ENCODE data around the gene MRPS18A.

The MRPS18A gene

GRCh38 chr6:43671801-43672690, 15.5 kb downstream of the MRPS18A start:
- Histone ChIP-seq H3K27ac (ENCODE audit: insufficient read depth, low read length, poor library complexity, severe bottlenecking) (no peak overlapping the region), H3K9me3 (ENCODE audit: control insufficient read depth, low read length) (no peaks in the 10 kb centered on the region), H3K4me1 (ENCODE audit: control insufficient read depth, insufficient read depth, low read length, poor library complexity, severe bottlenecking) (peaks cover 10% of the 10 kb centered on the region), H3K4me3 (ENCODE audit: insufficient read depth, low read depth, low read length, poor library complexity, severe bottlenecking) (no peak overlapping the region), H3K36me3 (ENCODE audit: control insufficient read depth, insufficient read depth, low read length) (peaks cover 64% of the 10 kb centered on the region), H3K27me3 (replicated peaks; ENCODE audit: control insufficient read depth, insufficient read depth, low read length, poor library complexity, severe bottlenecking) (no peaks in the 10 kb centered on the region)
- DNase-seq: no peak

GRCh38 chr6:43671011-43671800, 16.4 kb downstream of the MRPS18A start:
- H3K27ac ChIP-seq (ENCODE audit: insufficient read depth, low read length, poor library complexity, severe bottlenecking): no peak overlapping the region
- no peak overlapping the region for H3K4me3 ChIP-seq (ENCODE audit: insufficient read depth, low read depth, low read length, poor library complexity, severe bottlenecking)
- no peaks in the 10 kb centered on the region for H3K9me3 ChIP-seq (ENCODE audit: control insufficient read depth, low read length)
- H3K36me3 ChIP-seq (ENCODE audit: control insufficient read depth, insufficient read depth, low read length): peaks cover 56% of the 10 kb centered on the region
- H3K4me1 ChIP-seq (ENCODE audit: control insufficient read depth, insufficient read depth, low read length, poor library complexity, severe bottlenecking): peaks cover 10% of the 10 kb centered on the region
- DNase-seq: no peak
- H3K27me3 ChIP-seq (replicated peaks; ENCODE audit: control insufficient read depth, insufficient read depth, low read length, poor library complexity, severe bottlenecking): no peaks in the 10 kb centered on the region

GRCh38 chr6:43670623-43670986, 17.0 kb downstream of the MRPS18A start:
- no peak for DNase-seq
- Histone ChIP-seq H3K27ac (ENCODE audit: insufficient read depth, low read length, poor library complexity, severe bottlenecking) (no peak overlapping the region), H3K36me3 (ENCODE audit: control insufficient read depth, insufficient read depth, low read length) (peaks cover 50% of the 10 kb centered on the region), H3K27me3 (replicated peaks; ENCODE audit: control insufficient read depth, insufficient read depth, low read length, poor library complexity, severe bottlenecking) (no peaks in the 10 kb centered on the region), H3K9me3 (ENCODE audit: control insufficient read depth, low read length) (no peaks in the 10 kb centered on the region), H3K4me3 (ENCODE audit: insufficient read depth, low read depth, low read length, poor library complexity, severe bottlenecking) (no peak overlapping the region), H3K4me1 (ENCODE audit: control insufficient read depth, insufficient read depth, low read length, poor library complexity, severe bottlenecking) (peaks cover 10% of the 10 kb centered on the region)

- H3K27me3 ChIP-seq (replicated peaks; ENCODE audit: control insufficient read depth, insufficient read depth, low read length, poor library complexity, severe bottlenecking): no peaks in the 10 kb centered on the region
- no peaks in the 10 kb centered on the region for H3K9me3 ChIP-seq (ENCODE audit: control insufficient read depth, low read length)
- no peak overlapping the region for H3K4me3 ChIP-seq (ENCODE audit: insufficient read depth, low read depth, low read length, poor library complexity, severe bottlenecking)
- H3K27ac ChIP-seq (ENCODE audit: insufficient read depth, low read length, poor library complexity, severe bottlenecking): no peak overlapping the region
- H3K36me3 ChIP-seq (ENCODE audit: control insufficient read depth, insufficient read depth, low read length): peaks cover 45% of the 10 kb centered on the region
- no peak for DNase-seq
- H3K4me1 ChIP-seq (ENCODE audit: control insufficient read depth, insufficient read depth, low read length, poor library complexity, severe bottlenecking): peaks cover 10% of the 10 kb centered on the region
These were observed 17.5 kb downstream of the MRPS18A start for GRCh38 chr6:43669922-43670622.

- Histone ChIP-seq H3K4me1 (ENCODE audit: control insufficient read depth, insufficient read depth, low read length, poor library complexity, severe bottlenecking) (peaks cover 10% of the 10 kb centered on the region), H3K27me3 (replicated peaks; ENCODE audit: control insufficient read depth, insufficient read depth, low read length, poor library complexity, severe bottlenecking) (no peaks in the 10 kb centered on the region), H3K4me3 (ENCODE audit: insufficient read depth, low read depth, low read length, poor library complexity, severe bottlenecking) (no peak overlapping the region), H3K27ac (ENCODE audit: insufficient read depth, low read length, poor library complexity, severe bottlenecking) (no peak overlapping the region), H3K9me3 (ENCODE audit: control insufficient read depth, low read length) (no peaks in the 10 kb centered on the region), H3K36me3 (ENCODE audit: control insufficient read depth, insufficient read depth, low read length) (peaks cover 37% of the 10 kb centered on the region)
- DNase-seq: no peak
These were observed 18.3 kb downstream of the MRPS18A start for GRCh38 chr6:43669050-43669921.

- no peak overlapping the region for H3K27ac ChIP-seq (ENCODE audit: insufficient read depth, low read length, poor library complexity, severe bottlenecking)
- no peak for DNase-seq
These were observed 19.2 kb downstream of the MRPS18A start for GRCh38 chr6:43668151-43669028.

GRCh38 chr6:43667245-43668150, 20.1 kb downstream of the MRPS18A start:
- Histone ChIP-seq H3K27ac (ENCODE audit: insufficient read depth, low read length, poor library complexity, severe bottlenecking) (no peak overlapping the region), H3K9me3 (ENCODE audit: control insufficient read depth, low read length) (no peaks in the 10 kb centered on the region), H3K27me3 (replicated peaks; ENCODE audit: control insufficient read depth, insufficient read depth, low read length, poor library complexity, severe bottlenecking) (no peaks in the 10 kb centered on the region), H3K4me1 (ENCODE audit: control insufficient read depth, insufficient read depth, low read length, poor library complexity, severe bottlenecking) (peaks cover 10% of the 10 kb centered on the region), H3K4me3 (ENCODE audit: insufficient read depth, low read depth, low read length, poor library complexity, severe bottlenecking) (no peak overlapping the region), H3K36me3 (ENCODE audit: control insufficient read depth, insufficient read depth, low read length) (peaks cover 19% of the 10 kb centered on the region)
- peak; percentile 57 to 67 (median 67) for DNase-seq

More at GRCh38 chr6:43668151-43669028, 19.2 kb downstream of the MRPS18A start:
- Histone ChIP-seq H3K4me1 (ENCODE audit: control insufficient read depth, insufficient read depth, low read length, poor library complexity, severe bottlenecking) (peaks cover 10% of the 10 kb centered on the region), H3K9me3 (ENCODE audit: control insufficient read depth, low read length) (no peaks in the 10 kb centered on the region), H3K36me3 (ENCODE audit: control insufficient read depth, insufficient read depth, low read length) (peaks cover 28% of the 10 kb centered on the region), H3K27me3 (replicated peaks; ENCODE audit: control insufficient read depth, insufficient read depth, low read length, poor library complexity, severe bottlenecking) (no peaks in the 10 kb centered on the region), H3K4me3 (ENCODE audit: insufficient read depth, low read depth, low read length, poor library complexity, severe bottlenecking) (no peak overlapping the region)

GRCh38 chr6:43666196-43666920, 21.2 kb downstream of the MRPS18A start:
- Histone ChIP-seq H3K4me1 (ENCODE audit: control insufficient read depth, insufficient read depth, low read length, poor library complexity, severe bottlenecking) (peaks cover 10% of the 10 kb centered on the region), H3K27me3 (replicated peaks; ENCODE audit: control insufficient read depth, insufficient read depth, low read length, poor library complexity, severe bottlenecking) (no peaks in the 10 kb centered on the region), H3K4me3 (ENCODE audit: insufficient read depth, low read depth, low read length, poor library complexity, severe bottlenecking) (no peak overlapping the region), H3K27ac (ENCODE audit: insufficient read depth, low read length, poor library complexity, severe bottlenecking) (no peak overlapping the region), H3K9me3 (ENCODE audit: control insufficient read depth, low read length) (no peaks in the 10 kb centered on the region), H3K36me3 (ENCODE audit: control insufficient read depth, insufficient read depth, low read length) (peaks cover 8% of the 10 kb centered on the region)
- DNase-seq: no peak

Data from effector memory CD4-positive, alpha-beta T cell (primary cell).